Stimulated activated CD8-positive, alpha-beta memory T cell treated with anti-CD3 and anti-CD28 coated beads, Interleukin-7, amount 100 ng/mL, for 24 hours (primary cell): Measurements from ENCODE around the gene TM9SF4.
A peak's percentile ranks its signal among the peaks of the same experiment; 100 is the strongest.

ENCODE experiments used
- DNase-seq: peaks from one replicate; pipeline ENCODE4 v3.0.0-alpha.2; 2020; ENCODE audit warnings: low read depth

TM9SF4 gene

DNA sequence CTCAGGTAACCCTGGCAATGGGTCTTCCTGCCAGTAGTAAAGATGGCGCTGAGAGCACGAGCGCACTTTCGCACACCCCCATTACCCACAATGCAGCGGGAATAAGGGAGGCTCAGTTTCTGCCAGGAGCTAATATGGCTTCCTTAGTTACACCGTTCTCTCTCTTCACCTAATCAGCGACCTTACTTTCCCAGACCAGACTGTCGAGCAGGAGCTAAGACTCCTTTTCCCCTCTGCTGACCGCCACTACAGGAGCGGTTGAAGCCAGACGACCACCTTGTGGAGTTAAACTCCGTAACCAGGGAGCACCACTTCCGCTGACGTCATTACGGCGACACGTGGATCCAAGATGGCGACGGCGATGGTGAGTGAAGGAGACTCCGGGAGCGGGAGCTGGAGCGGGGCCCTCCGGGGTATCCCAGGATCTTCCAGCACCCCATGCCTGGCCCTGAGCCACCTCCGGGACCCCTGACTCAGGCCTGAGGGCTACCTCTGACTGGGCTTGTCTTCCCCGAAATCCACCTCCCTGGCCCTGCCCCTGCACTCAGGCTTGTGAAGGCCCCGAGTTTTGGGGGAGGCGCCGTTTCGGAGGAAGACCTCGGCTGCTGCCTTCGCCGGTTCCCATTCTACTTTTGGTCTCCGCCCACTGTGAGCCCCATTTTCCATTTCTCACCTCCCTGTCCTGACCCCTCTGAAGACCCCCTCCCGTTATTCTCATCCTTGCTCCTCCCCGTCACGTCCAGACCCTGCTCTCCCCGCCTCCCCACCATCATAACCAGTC, at the start of gene TM9SF4:
TSS of gene TM9SF4 (plus strand) at position 323 of the 781 bp plus-strand sequence. CDS start at position 350, 27 bp downstream.
- peak; percentile 86 for DNase-seq

- DNase-seq: no peak
Observed at GRCh38 chr20:32062776-32063170, 46.7 kb upstream of the TM9SF4 start.

- no peak for DNase-seq
Observed at GRCh38 chr20:32063695-32064094, 45.8 kb upstream of the TM9SF4 start.

- DNase-seq: no peak
Observed at GRCh38 chr20:32064667-32065066, 44.8 kb upstream of the TM9SF4 start.

GRCh38 chr20:32067234-32067821, 42.2 kb upstream of the TM9SF4 start:
- no peak for DNase-seq

DNA sequence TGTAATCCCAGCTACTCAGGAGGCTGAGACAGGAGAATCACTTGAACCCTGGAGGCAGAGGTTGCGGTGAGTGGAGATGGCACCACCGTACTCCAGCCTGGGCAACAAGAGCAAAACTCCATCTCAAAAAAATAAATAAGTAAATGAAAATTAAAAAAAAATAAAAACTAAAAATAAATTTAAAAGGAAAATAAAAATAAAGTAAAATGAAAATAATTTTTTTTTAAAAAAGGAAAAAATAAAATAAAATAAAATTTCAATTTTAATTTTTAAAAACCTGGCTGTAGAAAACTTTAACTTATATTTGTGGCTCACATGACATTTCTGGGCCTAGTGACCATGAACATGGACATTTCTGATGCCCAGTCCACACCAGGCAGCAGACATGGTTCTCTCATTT, 41.3 kb upstream of the TM9SF4 start:
- DNase-seq: no peak

DNA sequence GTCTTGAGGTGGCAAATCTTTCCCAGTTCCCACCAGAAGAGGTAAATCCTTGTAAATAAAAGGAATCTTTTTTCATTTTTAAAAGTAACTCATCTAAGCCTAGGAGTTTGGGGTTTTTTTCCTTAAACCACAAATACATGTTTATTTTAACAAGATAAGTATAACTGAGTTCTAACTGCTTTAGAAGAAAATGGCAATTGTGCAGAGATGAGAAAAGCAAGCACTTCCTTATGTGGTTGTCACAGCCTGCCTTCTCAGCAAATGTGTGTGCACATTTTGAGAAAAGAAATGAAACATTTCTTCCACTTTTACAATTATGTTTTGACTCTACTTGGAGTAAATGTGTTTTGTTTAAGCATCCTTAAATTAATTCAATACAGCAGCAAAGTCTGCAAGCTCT, 39.8 kb upstream of the TM9SF4 start:
- DNase-seq: no peak

GRCh38 chr20:32070282-32070681, 39.2 kb upstream of the TM9SF4 start:
- DNase-seq: no peak

GRCh38 chr20:32070690-32071213, 38.8 kb upstream of the TM9SF4 start:
- DNase-seq: no peak

GRCh38 chr20:32071395-32072167, 37.9 kb upstream of the TM9SF4 start:
- no peak for DNase-seq

DNA sequence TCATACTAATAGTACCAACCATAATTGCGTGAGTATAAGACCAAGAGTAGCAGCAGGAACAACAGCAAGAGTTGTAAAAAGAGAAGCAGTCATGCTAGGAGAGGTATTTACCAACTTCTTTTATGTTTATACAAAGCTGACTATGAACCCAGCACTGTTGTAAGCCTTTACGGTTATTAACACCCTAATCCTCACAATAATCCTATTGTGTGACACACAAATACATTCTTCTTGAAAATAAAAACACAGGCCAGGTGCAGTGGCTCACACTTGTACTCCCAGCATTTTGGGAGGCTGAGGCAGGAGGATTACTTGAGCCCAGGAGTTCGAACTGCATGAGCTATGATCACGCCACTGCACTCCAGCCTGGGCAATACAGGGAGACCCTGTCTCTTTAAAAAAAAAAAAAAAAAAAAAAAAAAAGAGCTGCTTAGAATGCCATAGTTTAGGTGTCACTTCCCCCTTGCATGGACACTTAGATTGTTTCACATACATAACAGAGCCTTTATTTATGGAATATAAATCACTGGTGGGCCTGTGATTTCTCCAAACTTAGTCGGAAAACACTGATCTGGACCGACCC, 37.3 kb upstream of the TM9SF4 start:
- no peak for DNase-seq

GRCh38 chr20:32075534-32075933, 34.0 kb upstream of the TM9SF4 start:
- DNase-seq: no peak

DNA sequence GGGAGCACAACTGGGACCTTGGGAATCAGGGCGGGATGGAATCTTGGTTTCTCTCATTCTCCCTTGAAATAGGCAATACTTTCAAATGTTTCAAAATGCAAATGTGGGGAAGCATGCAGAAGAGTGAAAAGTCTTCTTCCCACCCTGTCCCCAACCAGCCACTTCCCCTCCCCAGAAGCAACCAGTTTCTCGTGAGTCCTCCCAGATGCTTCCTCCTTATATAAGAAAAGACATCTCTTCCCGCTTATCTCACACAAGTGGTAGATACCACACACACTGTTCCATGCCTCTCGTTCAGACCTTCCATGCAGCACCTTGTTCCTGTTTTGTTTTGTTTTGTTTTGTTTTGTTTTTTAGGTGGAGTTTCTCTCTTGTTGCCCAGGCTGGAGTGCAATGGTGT, 32.3 kb upstream of the TM9SF4 start:
- DNase-seq: no peak

GRCh38 chr20:32078322-32078721, 31.2 kb upstream of the TM9SF4 start:
- DNase-seq: no peak

GRCh38 chr20:32078791-32079190, 30.7 kb upstream of the TM9SF4 start:
- no peak for DNase-seq

GRCh38 chr20:32079655-32080109, 29.8 kb upstream of the TM9SF4 start:
- no peak for DNase-seq

DNA sequence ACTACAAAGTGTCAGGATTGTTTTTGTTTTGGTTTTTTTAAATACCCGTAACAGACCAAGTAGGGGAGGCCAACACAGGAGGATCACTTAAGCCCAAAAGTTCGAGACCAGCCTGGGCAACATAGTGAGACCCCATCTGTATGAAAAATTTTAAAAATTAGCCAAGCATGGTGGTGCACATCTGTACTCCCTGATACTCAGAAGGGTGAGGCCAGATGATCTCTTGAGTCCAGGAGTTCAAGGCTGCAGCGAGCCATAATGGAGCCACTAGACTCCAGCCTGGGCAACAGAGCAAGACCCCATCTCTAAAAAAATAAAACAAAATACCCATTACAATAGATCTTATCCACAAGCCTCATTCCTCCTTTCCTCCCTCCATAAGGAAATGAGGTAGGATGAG, 28.7 kb upstream of the TM9SF4 start:
- DNase-seq: no peak

- no peak for DNase-seq
Observed at GRCh38 chr20:32083469-32083868, 26.0 kb upstream of the TM9SF4 start.

- DNase-seq: no peak
Observed at GRCh38 chr20:32087070-32087469, 22.4 kb upstream of the TM9SF4 start.

DNA sequence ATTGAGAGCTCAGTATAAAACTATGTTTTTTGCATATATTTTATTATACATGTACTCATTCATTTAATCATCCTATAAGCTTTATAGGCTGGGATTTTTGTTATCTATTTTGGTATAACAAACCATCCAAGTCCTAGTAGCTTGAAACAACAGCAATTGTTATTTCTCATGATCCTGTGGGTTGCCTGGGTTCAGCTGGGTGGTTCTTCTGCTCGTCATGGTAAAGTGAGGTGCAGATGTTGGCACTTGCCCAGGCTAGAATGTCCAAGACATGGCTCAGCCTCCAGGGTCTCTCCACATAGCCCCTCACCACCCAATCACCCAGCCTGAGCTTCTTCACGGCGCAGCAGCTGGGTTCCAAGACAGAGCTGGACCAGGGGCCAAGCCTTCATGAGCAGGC, 20.8 kb upstream of the TM9SF4 start:
- no peak for DNase-seq

DNA sequence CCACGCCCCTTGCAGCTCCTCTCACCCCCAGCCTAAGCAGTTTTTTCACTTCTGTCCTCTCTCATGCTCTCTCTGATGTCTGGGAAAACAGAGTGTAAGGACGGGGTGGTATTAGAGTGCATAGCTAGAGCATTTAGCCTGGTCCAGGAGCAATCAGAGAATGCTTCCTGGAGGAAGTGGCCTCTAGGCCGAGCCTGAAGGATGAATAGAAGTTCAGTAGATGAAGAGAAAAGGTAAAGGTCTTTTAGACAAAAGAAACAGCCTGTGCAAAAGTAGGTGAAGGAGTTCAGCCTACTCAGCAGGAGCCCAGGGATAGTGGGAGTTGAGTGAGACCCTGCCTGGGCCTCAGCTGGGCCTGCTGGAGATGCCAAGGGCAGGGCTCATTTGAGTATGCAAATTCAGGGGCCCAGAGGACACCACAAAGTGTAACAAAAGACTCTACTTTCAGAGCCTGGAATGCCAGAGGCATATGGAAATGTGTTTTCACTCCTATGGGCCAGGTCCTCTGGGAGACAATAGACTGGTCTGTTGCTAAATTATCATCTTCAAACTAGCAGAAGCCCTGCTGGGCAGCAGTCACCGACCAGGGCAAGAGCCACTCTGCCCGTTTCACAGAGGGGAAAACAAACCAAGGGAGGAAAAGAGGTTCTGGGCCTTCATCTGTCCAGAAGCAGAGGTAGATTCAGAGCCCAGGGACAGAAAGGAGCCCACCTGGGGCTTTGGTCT, 19.7 kb upstream of the TM9SF4 start:
- no peak for DNase-seq

DNA sequence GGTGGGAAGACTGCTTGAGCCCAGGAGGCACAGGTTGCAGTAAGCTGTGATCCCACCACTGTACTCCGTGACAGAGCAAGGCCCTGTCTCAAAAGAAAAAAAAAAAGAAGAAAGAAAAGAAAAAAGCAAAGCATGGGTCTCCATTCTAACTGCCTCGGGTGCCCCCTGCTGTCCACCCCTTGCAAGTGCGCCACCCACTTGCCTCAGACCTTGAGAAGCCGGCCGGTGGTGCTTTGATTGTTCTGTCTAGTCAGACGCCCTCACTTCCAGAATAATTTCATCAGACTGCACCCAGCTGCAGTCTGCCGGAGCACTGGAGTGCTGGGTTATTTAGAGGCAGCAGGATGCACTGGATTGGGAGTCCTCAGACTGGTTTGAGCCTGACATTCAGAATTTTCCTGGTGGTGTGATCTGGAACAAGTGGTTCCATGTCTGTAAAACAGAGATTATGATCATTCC, 17.6 kb upstream of the TM9SF4 start:
- peak; percentile 55 for DNase-seq
